Erythroblast (primary cell): ENCODE measurements around the gene MTCH2.

ENCODE experiments used
- GATA1 ChIP-seq: IDR thresholded peaks from 2 replicates; pipeline ENCODE4 v1.6.1; 2011; ENCODE audit warnings: low read depth, mild to moderate bottlenecking, control low read depth, low read length, moderate library complexity
- POLR2A ChIP-seq: IDR thresholded peaks from 2 replicates; pipeline ENCODE4 v1.6.1; 2011; ENCODE audit warnings: mild to moderate bottlenecking, low read length

- TF ChIP-seq POLR2A (no peak), GATA1 (no peak)
Observed at GRCh38 chr11:47689480-47689879, 47.1 kb upstream of the MTCH2 start.
